Body of pancreas (tissue), 4 donors: ENCODE data around the gene AFF3. TPM values are rescaled to one million over a fixed set of nuclear protein-coding genes. Genes with fewer than 3 reads are reported as not detected.

Experiments
- ATAC-seq: fragments of 150-250 bp; one replicate; pipeline ENCODE4 v1.9.1; 2016
- DNase-seq, 4 donors: peaks; one replicate each; pipeline ENCODE4 v3.0.0-alpha.2; 2019
- H3K27ac ChIP-seq, 4 donors: fragments of 200-600 bp; sonication (generic); 1 replicate in 3 of 4; 2 replicates in 1 of 4; pipeline versions ENCODE4 v1.5.1 to v1.6.1; 2016 to 2019; ENCODE audit warnings: mild to moderate bottlenecking in 1 of 4, mixed read lengths in 1 of 4, moderate library complexity in 1 of 4
- H3K27me3 ChIP-seq, 2 donors: fragments of 200-600 bp; sonication (generic); one replicate each; pipeline ENCODE4 v1.6.0; 2016; ENCODE audit warnings: mild to moderate bottlenecking in 1 of 2
- H3K36me3 ChIP-seq, 2 donors: fragments of 200-600 bp; sonication (generic); replicated peaks in 1 of 2; 2 replicates each; pipeline ENCODE4 v1.5.1; 2016; ENCODE audit warnings: low read depth in 2 of 2; ENCODE audit not compliant: insufficient read depth in 1 of 2
- H3K4me1 ChIP-seq: fragments of 200-600 bp; sonication (generic); one replicate; pipeline ENCODE4 v1.6.0; 2016
- H3K4me3 ChIP-seq, 2 donors: fragments of 200-600 bp; sonication (generic); 1 replicate in 1 of 2; 2 replicates in 1 of 2; pipeline ENCODE4 v1.5.1; 2016 to 2019
- H3K9me3 ChIP-seq, 3 donors: fragments of 200-600 bp; sonication (generic); 1 replicate in 2 of 3; 2 replicates in 1 of 3; pipeline ENCODE4 v1.5.1; 2016
- CTCF ChIP-seq, 7 experiments: fragments of 450-650 bp in 4 of 7; fragments of 200-600 bp in 3 of 7; sonication (generic) in 3 of 7; IDR thresholded peaks; one replicate each; pipeline ENCODE4 v1.5.1; 2016 to 2019; ENCODE audit warnings: antibody characterized with exemption in 7 of 7
- POLR2A ChIP-seq, 3 donors: fragments of 450-650 bp; IDR thresholded peaks; one replicate each; pipeline ENCODE4 v1.6.1; 2016; ENCODE audit warnings: antibody characterized with exemption in 3 of 3, mild to moderate bottlenecking in 2 of 3
- WGBS, 2 donors: methylation state at CpG; one replicate each; pipeline ENCODE4 v1.1.5; 2017; 5-methylcytosine and 5-hydroxymethylcytosine counted together
- intact Hi-C: fragments of 100-400 bp; cut with DNase I; formaldehyde crosslinking; loops from one replicate; pipeline ENCODE4 v1.15.1; 2023
- total RNA-seq, 2 donors: library from RNA; depleted of rRNA; stranded (reverse); fragments of >200 nt; gene quantifications; one replicate each; pipeline ENCODE4 v1.1.0, GENCODE V29; 2016

Gene AFF3
- total RNA-seq, 2 donors from 2014 or later: 0.52 to 0.99 TPM

GRCh38 chr2:99643787-99644418 is 498.5 kb downstream of the AFF3 start:
- no peak for TF ChIP-seq POLR2A (IDR thresholded peaks at IDR 0.05)
- no peak for TF ChIP-seq CTCF (IDR thresholded peaks at IDR 0.05)
- 50 to 53% methylated on average over 9 of the region's 9 CpGs for WGBS, 2 donors
- H3K9me3 ChIP-seq: no peaks in the 10 kb centered on the region
- ATAC-seq (no peak), DNase-seq (no peak)
- peaks cover 10% of the 10 kb centered on the region for H3K4me1 ChIP-seq
- no peak overlapping the region for H3K27ac ChIP-seq
- H3K4me3 ChIP-seq: no peak overlapping the region
- H3K36me3 ChIP-seq: no peaks in the 10 kb centered on the region
- no peaks in the 10 kb centered on the region for H3K27me3 ChIP-seq
- intact Hi-C loops: no loop called here

- Histone ChIP-seq H3K27me3 (no peaks in the 10 kb centered on the region), H3K4me1 (peaks cover 10% of the 10 kb centered on the region), H3K27ac (no peak overlapping the region), H3K36me3 (no peaks in the 10 kb centered on the region), H3K4me3 (no peak overlapping the region), H3K9me3 (no peaks in the 10 kb centered on the region)
- TF ChIP-seq CTCF (IDR thresholded peaks at IDR 0.05): no peak
- no peak for TF ChIP-seq POLR2A (IDR thresholded peaks at IDR 0.05)
- DNase-seq: no peak
- intact Hi-C loops: no loop called here
- ATAC-seq: no peak
- WGBS, 2 donors: 88 to 94% methylated on average over 4 of the region's 4 CpGs
Observed at GRCh38 chr2:99641999-99642398, 500.4 kb downstream of the AFF3 start.

GRCh38 chr2:99640635-99641151 is 501.7 kb downstream of the AFF3 start:
- H3K9me3 ChIP-seq: no peaks in the 10 kb centered on the region
- H3K36me3 ChIP-seq: no peaks in the 10 kb centered on the region
- H3K4me1 ChIP-seq: peaks cover 15% of the 10 kb centered on the region
- intact Hi-C loops: no loop called here
- no peak overlapping the region for H3K27ac ChIP-seq
- 88 to 93% methylated on average over 5 of the region's 5 CpGs for WGBS, 2 donors
- no peaks in the 10 kb centered on the region for H3K27me3 ChIP-seq
- TF ChIP-seq CTCF (IDR thresholded peaks at IDR 0.05): no peak
- TF ChIP-seq POLR2A (IDR thresholded peaks at IDR 0.05): no peak
- H3K4me3 ChIP-seq: no peak overlapping the region
- DNase-seq (no peak), ATAC-seq (no peak)

- Histone ChIP-seq H3K27me3 (no peaks in the 10 kb centered on the region), H3K4me3 (no peak overlapping the region), H3K36me3 (no peaks in the 10 kb centered on the region), H3K27ac (no peak overlapping the region), H3K4me1 (peaks cover 7% of the 10 kb centered on the region), H3K9me3 (peaks cover 0 to 5% (median 0%) of the 10 kb centered on the region in 3 donors)
- no peak for DNase-seq
- WGBS, 2 donors: 47 to 73% methylated on average over 4 of the region's 4 CpGs
- intact Hi-C loops: no loop called here
- no peak for ATAC-seq
- no peak for TF ChIP-seq POLR2A (IDR thresholded peaks at IDR 0.05)
- no peak for TF ChIP-seq CTCF (IDR thresholded peaks at IDR 0.05)
Observed at GRCh38 chr2:99638791-99639190, 503.6 kb downstream of the AFF3 start.

- 69 to 75% methylated on average over 7 of the region's 7 CpGs for WGBS, 2 donors
- intact Hi-C loops: no loop called here
Observed at GRCh38 chr2:99637159-99637697, 505.2 kb downstream of the AFF3 start.

More at GRCh38 chr2:99637159-99637697, 505.2 kb downstream of the AFF3 start:
- Histone ChIP-seq H3K36me3 (no peaks in the 10 kb centered on the region), H3K4me3 (no peak overlapping the region), H3K27me3 (no peaks in the 10 kb centered on the region), H3K4me1 (peaks cover 6% of the 10 kb centered on the region), H3K9me3 (peaks cover 0 to 5% (median 0%) of the 10 kb centered on the region in 3 donors), H3K27ac (no peak overlapping the region)
- ATAC-seq (no peak), DNase-seq (no peak)
- no peak for TF ChIP-seq CTCF (IDR thresholded peaks at IDR 0.05)
- TF ChIP-seq POLR2A (IDR thresholded peaks at IDR 0.05): no peak
